HEK293 (cell line): ENCODE data around the gene CCDC30.
"Not testable (repeated sequence)": the region's sequence is repeated elsewhere in the genome, so short reads cannot be mapped to it uniquely, and the experiment has no call there.

Experiments
- CTCF ChIA-PET: fragments of 350-600 bp; formaldehyde crosslinking; extraction: SDS; loops from one replicate; lab custom pipeline; 2021; ENCODE audit warnings: antibody characterized with exemption; lab: Yijun Ruan, JAX
- POLR2A ChIA-PET: fragments of 300-600 bp; formaldehyde crosslinking; extraction: SDS; loops from one replicate; lab custom pipeline; 2020; ENCODE audit warnings: antibody characterized with exemption, inconsistent platforms; lab: Yijun Ruan, JAX
- H3K27ac ChIP-seq: fragments of 200-500 bp; sonication (Bioruptor generic); 2 replicates; pipeline ENCODE4 v1.5.1; 2014; ENCODE audit warnings: low read depth, low read length, control low read depth, inconsistent platforms; ENCODE audit errors: extremely low read depth
- H3K36me3 ChIP-seq, 2 experiments: fragments of 200-500 bp in 1 of 2; sonication (Bioruptor generic) in 1 of 2; 1 replicate in 1 of 2; 2 replicates in 1 of 2; pipeline ENCODE4 v1.5.1; 2014 to 2017; ENCODE audit warnings: inconsistent platforms in 2 of 2, low read length in 2 of 2; ENCODE audit not compliant: control insufficient read depth in 2 of 2, insufficient read depth in 1 of 2
- H3K4me1 ChIP-seq: fragments of 200-500 bp; sonication (Bioruptor generic); 2 replicates; pipeline ENCODE4 v1.5.1; 2014; ENCODE audit warnings: mild to moderate bottlenecking, low read length, inconsistent platforms; ENCODE audit not compliant: control insufficient read depth, insufficient read depth
- H3K4me3 ChIP-seq: 2 replicates; pipeline ENCODE4 v1.5.1; 2011; ENCODE audit warnings: low read depth, mild to moderate bottlenecking, control low read depth, low read length, moderate library complexity
- H3K9me3 ChIP-seq: fragments of 200-500 bp; sonication (Bioruptor generic); 2 replicates; pipeline ENCODE4 v1.5.1; 2014; ENCODE audit warnings: low read depth, low read length, inconsistent platforms; ENCODE audit not compliant: control insufficient read depth, insufficient read depth
- HOXC10 ChIP-seq: sonication (generic); formaldehyde crosslinking; IDR thresholded peaks from 2 replicates; pipeline ENCODE4 v1.8.1; 2023; ENCODE audit warnings: mild to moderate bottlenecking, missing genetic modification reagents
- KLF16 ChIP-seq: fragments of 450-650 bp; formaldehyde crosslinking; IDR thresholded peaks from 2 replicates; pipeline ENCODE4 v1.5.1; 2017; ENCODE audit warnings: missing biosample characterization, missing genetic modification characterization
- ZBTB21 ChIP-seq: fragments of 450-650 bp; formaldehyde crosslinking; IDR thresholded peaks from 2 replicates; pipeline ENCODE4 v1.5.1; 2017; ENCODE audit warnings: missing biosample characterization, missing genetic modification characterization
- ZBTB26 ChIP-seq: fragments of 450-650 bp; formaldehyde crosslinking; optimal IDR thresholded peaks from 2 replicates; pipeline ENCODE3; 2016; ENCODE audit warnings: missing biosample characterization, mild to moderate bottlenecking, missing genetic modification characterization
- ZFP69B ChIP-seq: fragments of 450-650 bp; formaldehyde crosslinking; IDR thresholded peaks from 2 replicates; pipeline ENCODE4 v1.5.1; 2016; ENCODE audit warnings: missing biosample characterization, missing genetic modification characterization
- ZNF121 ChIP-seq: fragments of 450-650 bp; formaldehyde crosslinking; IDR thresholded peaks from 2 replicates; pipeline ENCODE4 v1.5.1; 2016; ENCODE audit warnings: missing biosample characterization, missing genetic modification characterization
- ZNF16 ChIP-seq: fragments of 450-650 bp; formaldehyde crosslinking; IDR thresholded peaks from 2 replicates; pipeline ENCODE4 v1.5.1; 2016; ENCODE audit warnings: low read depth, missing biosample characterization, missing genetic modification characterization
- ZNF24 ChIP-seq: fragments of 450-650 bp; formaldehyde crosslinking; IDR thresholded peaks from 2 replicates; pipeline ENCODE4 v1.5.1; 2016; ENCODE audit warnings: missing biosample characterization, missing genetic modification characterization
- ZNF394 ChIP-seq: fragments of 450-650 bp; formaldehyde crosslinking; IDR thresholded peaks from 2 replicates; pipeline ENCODE4 v1.5.1; 2016; ENCODE audit warnings: missing biosample characterization, missing genetic modification characterization, mild to moderate bottlenecking, moderate library complexity, borderline replicate concordance
- ZNF518A ChIP-seq: fragments of 450-650 bp; formaldehyde crosslinking; conservative IDR thresholded peaks from 2 replicates; pipeline ENCODE4 v1.5.1; 2016; ENCODE audit warnings: low read depth, missing biosample characterization, missing genetic modification characterization
- ZNF544 ChIP-seq: fragments of 450-650 bp; formaldehyde crosslinking; IDR thresholded peaks from 2 replicates; pipeline ENCODE4 v1.5.0; 2017; ENCODE audit warnings: missing biosample characterization, missing genetic modification characterization
- ZNF561 ChIP-seq: fragments of 450-650 bp; IDR thresholded peaks from 2 replicates; pipeline ENCODE4 v1.5.1; 2018; ENCODE audit warnings: missing biosample characterization, missing genetic modification characterization, borderline replicate concordance
- ZNF660 ChIP-seq: fragments of 450-650 bp; IDR thresholded peaks from 2 replicates; pipeline ENCODE4 v1.5.1; 2018; ENCODE audit warnings: missing biosample characterization, mild to moderate bottlenecking, missing genetic modification characterization
- ZNF777 ChIP-seq: fragments of 450-650 bp; formaldehyde crosslinking; IDR thresholded peaks from 2 replicates; pipeline ENCODE4 v1.5.1; 2017; ENCODE audit warnings: missing biosample characterization, missing genetic modification characterization, borderline replicate concordance
- ZSCAN30 ChIP-seq: fragments of 450-650 bp; IDR thresholded peaks from 2 replicates; pipeline ENCODE4 v1.5.1; 2018; ENCODE audit warnings: missing biosample characterization, mild to moderate bottlenecking, missing genetic modification characterization, moderate library complexity
- TF ChIP-seq, protein P1 (sequence below): fragments of 450-650 bp; formaldehyde crosslinking; IDR thresholded peaks from 2 replicates; pipeline ENCODE4 v1.5.1; 2016; ENCODE audit warnings: missing biosample characterization, missing genetic modification characterization
- TF ChIP-seq, protein P2 (sequence below): fragments of 450-650 bp; formaldehyde crosslinking; IDR thresholded peaks from 2 replicates; pipeline ENCODE4 v1.5.1; 2016; ENCODE audit warnings: missing biosample characterization, missing genetic modification characterization

Gene CCDC30

DNA sequence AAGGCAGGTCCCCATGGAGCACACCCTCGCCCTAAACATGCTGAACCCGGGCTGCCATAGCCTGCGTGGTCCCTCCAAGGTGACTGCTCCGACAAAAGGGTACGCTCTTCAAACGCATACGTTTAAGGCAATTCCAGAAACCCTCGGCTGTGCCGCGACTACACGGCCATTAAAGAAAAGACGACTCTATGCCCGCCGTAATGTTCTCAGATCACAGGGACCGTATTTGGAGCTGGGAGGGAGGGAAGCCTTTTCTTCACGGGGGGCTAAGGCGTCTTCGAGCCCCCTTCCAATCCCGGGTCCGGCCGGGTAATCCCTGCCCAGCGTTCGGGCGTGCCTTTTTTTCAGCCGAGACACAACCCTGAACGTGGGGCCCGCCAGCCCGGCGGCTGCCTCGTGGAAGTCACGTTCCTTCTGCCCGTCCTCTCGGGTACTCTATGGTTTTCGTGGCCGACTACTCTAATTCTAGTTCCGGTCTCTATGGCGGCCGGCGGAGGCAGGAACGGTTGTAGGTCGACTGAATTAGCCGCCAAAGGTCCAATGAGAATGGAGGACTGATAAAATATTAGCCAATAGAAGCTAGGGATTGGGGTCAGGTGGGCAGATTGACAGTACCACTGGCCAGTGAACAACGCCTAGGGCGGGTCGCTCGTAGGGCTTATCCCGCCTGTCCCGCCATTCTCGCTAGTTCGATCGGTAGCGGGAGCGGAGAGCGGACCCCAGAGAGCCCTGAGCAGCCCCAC, 218.8 kb downstream of the CCDC30 start, which contains the start of gene YBX1 (continued):
- TF ChIP-seq KLF16 (tag by site-specific recombination) (peak; percentile 34; the same call in 1 of the 2 replicates), ZBTB26 (tag by site-specific recombination) (peak; percentile 68), ZNF544 (tag by site-specific recombination) (no peak), ZNF394 (tag by site-specific recombination) (peak; percentile 86), ZNF561 (tag by site-specific recombination) (peak; percentile 64), ZNF660 (tag by site-specific recombination) (peak; percentile 88), ZNF777 (tag by site-specific recombination) (peak; percentile 64; the same call in 1 of the 2 replicates), ZNF16 (tag by site-specific recombination) (no peak), ZBTB21 (0 out of 2 replicates have a peak, but pooled peaks have one; percentile 46), ZFP69B (tag by site-specific recombination) (peak; percentile 97), ZNF24 (tag by site-specific recombination) (no peak), ZNF518A (tag by site-specific recombination) (0 out of 2 replicates have a peak, but pooled peaks have one; percentile 45), ZSCAN30 (peak; percentile 87; the same call in 1 of the 2 replicates), HOXC10 (no peak), ZNF121 (no peak)
- TF ChIP-seq, protein P1, sequence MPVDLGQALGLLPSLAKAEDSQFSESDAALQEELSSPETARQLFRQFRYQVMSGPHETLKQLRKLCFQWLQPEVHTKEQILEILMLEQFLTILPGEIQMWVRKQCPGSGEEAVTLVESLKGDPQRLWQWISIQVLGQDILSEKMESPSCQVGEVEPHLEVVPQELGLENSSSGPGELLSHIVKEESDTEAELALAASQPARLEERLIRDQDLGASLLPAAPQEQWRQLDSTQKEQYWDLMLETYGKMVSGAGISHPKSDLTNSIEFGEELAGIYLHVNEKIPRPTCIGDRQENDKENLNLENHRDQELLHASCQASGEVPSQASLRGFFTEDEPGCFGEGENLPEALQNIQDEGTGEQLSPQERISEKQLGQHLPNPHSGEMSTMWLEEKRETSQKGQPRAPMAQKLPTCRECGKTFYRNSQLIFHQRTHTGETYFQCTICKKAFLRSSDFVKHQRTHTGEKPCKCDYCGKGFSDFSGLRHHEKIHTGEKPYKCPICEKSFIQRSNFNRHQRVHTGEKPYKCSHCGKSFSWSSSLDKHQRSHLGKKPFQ (tag by site-specific recombination), result no peak
- TF ChIP-seq, protein P2, sequence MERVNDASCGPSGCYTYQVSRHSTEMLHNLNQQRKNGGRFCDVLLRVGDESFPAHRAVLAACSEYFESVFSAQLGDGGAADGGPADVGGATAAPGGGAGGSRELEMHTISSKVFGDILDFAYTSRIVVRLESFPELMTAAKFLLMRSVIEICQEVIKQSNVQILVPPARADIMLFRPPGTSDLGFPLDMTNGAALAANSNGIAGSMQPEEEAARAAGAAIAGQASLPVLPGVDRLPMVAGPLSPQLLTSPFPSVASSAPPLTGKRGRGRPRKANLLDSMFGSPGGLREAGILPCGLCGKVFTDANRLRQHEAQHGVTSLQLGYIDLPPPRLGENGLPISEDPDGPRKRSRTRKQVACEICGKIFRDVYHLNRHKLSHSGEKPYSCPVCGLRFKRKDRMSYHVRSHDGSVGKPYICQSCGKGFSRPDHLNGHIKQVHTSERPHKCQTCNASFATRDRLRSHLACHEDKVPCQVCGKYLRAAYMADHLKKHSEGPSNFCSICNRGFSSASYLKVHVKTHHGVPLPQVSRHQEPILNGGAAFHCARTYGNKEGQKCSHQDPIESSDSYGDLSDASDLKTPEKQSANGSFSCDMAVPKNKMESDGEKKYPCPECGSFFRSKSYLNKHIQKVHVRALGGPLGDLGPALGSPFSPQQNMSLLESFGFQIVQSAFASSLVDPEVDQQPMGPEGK (tag by site-specific recombination), result peak; percentile 54; the same call in 1 of the 2 replicates

GRCh38 chr1:42682484-42682738, 219.3 kb downstream of the CCDC30 start:
- peaks cover 0 to 46% of the 10 kb centered on the region in 2 experiments; a peak in 1 of 3 replicates for H3K36me3 ChIP-seq
- peak overlapping the region; percentile 75; the same call in 1 of the 2 replicates for H3K27ac ChIP-seq
- H3K9me3 ChIP-seq, result not testable (repeated sequence)
- CTCF ChIA-PET, result interaction anchor here (0.6 to 1.1 kb wide), 3 partner anchors 24 to 104 kb away, joined by 3 read pairs; no protein-coding TSS in a partner anchor
- H3K4me3 ChIP-seq, result peak overlapping the region; percentile 78
- POLR2A ChIA-PET, result interaction anchor here (0.6 to 3.2 kb wide), 22 partner anchors 9 to 517 kb away, joined by 3 to 34 read pairs (median 4); partner anchors contain the start of genes C1orf50, CCDC30, CLDN19 and P3H1
- peaks cover 13% of the 10 kb centered on the region for H3K4me1 ChIP-seq
